Stimulated activated CD8-positive, alpha-beta memory T cell treated with anti-CD3 and anti-CD28 coated beads, Interleukin-12 subunit alpha, Interleukin-12 subunit beta, amount 100 ng/mL, for 24 hours (primary cell): ENCODE data around the gene PARD3B.

Experiments
- DNase-seq: peaks from one replicate; pipeline ENCODE4 v3.0.0-alpha.2; 2020; ENCODE audit errors: extremely low read depth

The PARD3B gene

DNA sequence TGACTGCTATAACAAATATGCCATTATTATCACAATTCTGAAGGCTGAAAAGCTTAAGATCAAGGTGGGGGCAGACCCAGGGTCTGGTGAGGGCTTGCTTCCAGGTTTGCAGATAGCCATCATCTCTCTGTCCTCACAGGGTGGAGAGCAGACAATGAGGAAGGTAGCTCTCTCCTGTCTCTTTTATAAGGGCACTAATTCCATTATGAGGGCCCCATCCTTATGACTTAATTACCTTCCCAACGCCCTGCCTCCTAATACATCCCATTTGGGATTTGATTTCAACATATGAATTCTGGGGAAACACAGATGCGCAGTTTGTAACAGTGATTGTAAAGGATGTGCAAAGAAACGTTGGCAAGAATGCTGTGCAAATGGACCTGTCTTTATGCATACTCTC is 44.8 kb downstream of the PARD3B start:
- no peak for DNase-seq

GRCh38 chr2:204591225-204591624 is 46.0 kb downstream of the PARD3B start:
- no peak for DNase-seq

DNA sequence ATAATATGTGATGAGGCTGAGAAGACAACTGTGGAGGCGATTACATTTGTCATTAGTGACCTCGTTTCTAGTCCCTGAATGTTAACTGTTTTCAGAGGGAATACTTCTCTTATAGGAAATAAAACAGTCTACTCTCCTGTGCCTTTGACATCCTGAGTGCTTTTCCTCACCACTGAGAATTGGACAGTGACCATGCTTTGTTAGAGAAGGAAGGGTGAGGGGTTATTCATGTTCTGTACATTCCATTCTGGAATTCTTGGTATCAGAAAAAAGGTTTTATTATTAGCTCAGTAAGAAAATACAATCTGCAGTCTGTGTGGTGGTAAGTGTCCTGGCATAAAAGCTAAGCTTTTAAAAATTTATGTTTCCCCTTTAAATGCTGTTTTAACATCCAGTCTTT is 58.8 kb downstream of the PARD3B start:
- no peak for DNase-seq

- DNase-seq: no peak
These were observed 63.1 kb downstream of the PARD3B start for GRCh38 chr2:204608237-204608939.

GRCh38 chr2:204611017-204611631 is 65.8 kb downstream of the PARD3B start:
- no peak for DNase-seq

- DNase-seq: no peak
These were observed 66.5 kb downstream of the PARD3B start for GRCh38 chr2:204611764-204612163.

- DNase-seq: no peak
These were observed 68.4 kb downstream of the PARD3B start for GRCh38 chr2:204613635-204614034.

DNA sequence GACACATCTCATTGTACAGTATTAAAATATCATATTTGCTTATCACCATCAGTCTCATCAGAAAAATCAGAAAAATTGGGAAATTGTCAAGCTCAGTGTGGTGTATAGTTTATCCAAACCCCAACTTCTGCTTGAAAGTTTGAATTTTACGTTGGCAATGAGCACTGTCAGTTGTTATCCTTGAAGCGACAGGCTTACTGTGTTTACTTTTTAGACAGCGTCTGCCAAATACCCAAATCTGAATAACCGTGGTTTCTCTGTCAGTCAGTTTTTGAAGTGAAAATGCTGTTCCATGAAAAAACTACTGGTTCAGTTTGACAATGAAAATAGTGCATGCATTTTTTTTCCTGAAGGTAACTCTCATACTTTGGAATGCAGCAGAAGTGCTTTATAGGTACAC is 70.2 kb downstream of the PARD3B start:
- no peak for DNase-seq

- DNase-seq: no peak
These were observed 79.9 kb downstream of the PARD3B start for GRCh38 chr2:204625135-204625534.

DNA sequence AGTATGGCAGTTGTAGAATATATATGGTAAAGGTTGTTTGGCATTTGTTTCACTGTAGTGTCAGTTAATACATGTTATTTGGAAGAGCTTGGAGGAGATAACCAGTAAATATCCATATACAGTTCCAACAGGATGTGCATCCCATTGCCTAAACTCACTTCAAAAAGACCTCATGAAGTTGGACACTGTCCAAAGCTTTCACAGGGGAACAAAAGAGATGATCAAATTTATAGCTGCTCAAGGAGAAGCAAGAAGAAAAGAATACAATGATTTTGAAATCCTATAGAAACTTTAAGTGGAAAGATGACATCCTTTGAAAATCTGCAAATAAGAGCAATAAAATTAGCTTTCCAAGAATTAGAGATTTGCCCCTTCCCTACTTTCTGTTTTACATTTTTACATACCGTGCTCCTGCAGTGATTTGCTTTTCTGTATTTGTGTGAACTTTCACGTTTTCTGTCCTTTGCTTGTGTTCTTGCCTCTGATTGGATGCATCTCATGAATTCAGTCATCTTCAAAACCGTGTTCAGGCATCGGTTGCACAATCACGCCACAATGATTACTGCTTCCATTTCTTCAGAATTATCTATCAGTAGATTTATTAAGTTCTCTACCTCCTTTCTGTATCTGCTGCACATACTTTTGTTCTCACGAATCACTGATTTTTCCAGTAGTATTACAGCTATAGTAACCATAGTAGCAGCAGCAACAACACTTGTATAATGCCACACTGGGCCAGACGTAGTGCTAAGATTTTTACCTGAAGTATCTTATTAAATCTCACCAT is 83.8 kb downstream of the PARD3B start:
- no peak for DNase-seq

GRCh38 chr2:204632410-204632809 is 87.1 kb downstream of the PARD3B start:
- DNase-seq: no peak

GRCh38 chr2:204634564-204634963 is 89.3 kb downstream of the PARD3B start:
- no peak for DNase-seq

GRCh38 chr2:204635478-204635877 is 90.2 kb downstream of the PARD3B start:
- DNase-seq: no peak

GRCh38 chr2:204638471-204639194 is 93.4 kb downstream of the PARD3B start:
- DNase-seq: no peak

GRCh38 chr2:204643326-204643725 is 98.1 kb downstream of the PARD3B start:
- DNase-seq: no peak

- DNase-seq: no peak
These were observed 99.9 kb downstream of the PARD3B start for GRCh38 chr2:204645018-204645773.

- DNase-seq: no peak
These were observed 102.4 kb downstream of the PARD3B start for GRCh38 chr2:204647626-204648025.

- no peak for DNase-seq
These were observed 105.3 kb downstream of the PARD3B start for GRCh38 chr2:204650611-204651010.

GRCh38 chr2:204652063-204652462 is 106.8 kb downstream of the PARD3B start:
- no peak for DNase-seq

- no peak for DNase-seq
These were observed 109.4 kb downstream of the PARD3B start for GRCh38 chr2:204654669-204655068.

GRCh38 chr2:204655101-204655500 is 109.8 kb downstream of the PARD3B start:
- DNase-seq: no peak
